GM18519 (cell line): Measurements from ENCODE around the gene ETV5.
A peak's percentile ranks its signal among the peaks of the same experiment; 100 is the strongest.

Source experiments
- ATAC-seq: cut with Tn5 transposase; IDR thresholded peaks from one replicate; pipeline ENCODE4 v1.9.1; 2021; ENCODE audit warnings: mild to moderate bottlenecking, moderate library complexity; ENCODE audit not compliant: unreplicated experiment, low FRiP score

The ETV5 gene

DNA sequence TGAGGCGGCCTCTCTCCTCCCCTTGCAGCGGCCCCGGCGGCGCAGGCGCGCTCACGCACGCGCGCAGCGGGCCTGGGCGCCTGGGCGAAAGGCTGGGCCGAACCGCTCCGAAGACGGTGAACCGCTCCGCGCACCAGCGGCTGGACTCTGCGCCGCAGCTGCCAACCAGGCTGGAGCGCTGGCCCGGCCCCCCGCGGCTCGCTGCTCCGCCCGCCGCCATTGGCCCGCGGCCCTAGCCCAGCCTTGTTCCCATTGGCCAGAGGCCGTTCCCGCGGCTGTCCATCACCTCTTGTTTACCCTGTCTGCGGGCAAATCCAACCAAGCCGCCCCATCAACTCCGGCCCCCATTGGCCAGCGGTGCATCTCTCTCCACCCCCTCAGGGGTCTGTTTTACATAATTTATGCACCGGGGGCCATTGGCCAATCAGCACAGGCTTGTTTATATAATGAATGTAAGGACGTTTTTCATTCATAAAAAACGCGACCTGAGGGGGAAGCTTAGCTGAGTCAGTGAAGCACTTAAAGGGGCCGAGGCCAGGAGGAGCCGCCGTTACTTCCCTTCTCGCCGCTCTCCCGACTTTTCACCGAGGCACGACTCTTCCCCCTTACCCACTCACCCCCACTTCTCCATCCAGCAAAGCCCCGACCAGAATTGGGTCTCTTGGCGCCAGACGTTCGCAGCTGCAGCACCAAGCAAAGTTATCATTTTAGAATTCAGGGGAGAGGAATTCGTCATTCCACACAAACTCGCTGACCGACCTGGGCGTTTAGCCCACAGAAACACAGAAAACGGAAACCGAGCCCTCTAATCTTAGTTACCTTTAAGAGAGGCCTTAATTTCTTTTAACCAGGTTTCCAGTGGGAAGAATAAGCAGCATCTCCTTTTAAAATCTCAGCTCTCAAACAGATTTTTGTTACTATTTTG is at the start of gene ETV5:
Gene ETV5 (minus strand): TSS at position 149 of the 925 bp plus-strand sequence. CDS start 3,221 bp downstream, outside the sequence.
- ATAC-seq = peak; percentile 90

- no peak for ATAC-seq
Observed at GRCh38 chr3:186154641-186155040, 45.8 kb upstream of the ETV5 start.

- peak; percentile 64 for ATAC-seq
Observed at GRCh38 chr3:186152889-186153292, 44.0 kb upstream of the ETV5 start.

- no peak for ATAC-seq
Observed at GRCh38 chr3:186152361-186152798, 43.5 kb upstream of the ETV5 start.

DNA sequence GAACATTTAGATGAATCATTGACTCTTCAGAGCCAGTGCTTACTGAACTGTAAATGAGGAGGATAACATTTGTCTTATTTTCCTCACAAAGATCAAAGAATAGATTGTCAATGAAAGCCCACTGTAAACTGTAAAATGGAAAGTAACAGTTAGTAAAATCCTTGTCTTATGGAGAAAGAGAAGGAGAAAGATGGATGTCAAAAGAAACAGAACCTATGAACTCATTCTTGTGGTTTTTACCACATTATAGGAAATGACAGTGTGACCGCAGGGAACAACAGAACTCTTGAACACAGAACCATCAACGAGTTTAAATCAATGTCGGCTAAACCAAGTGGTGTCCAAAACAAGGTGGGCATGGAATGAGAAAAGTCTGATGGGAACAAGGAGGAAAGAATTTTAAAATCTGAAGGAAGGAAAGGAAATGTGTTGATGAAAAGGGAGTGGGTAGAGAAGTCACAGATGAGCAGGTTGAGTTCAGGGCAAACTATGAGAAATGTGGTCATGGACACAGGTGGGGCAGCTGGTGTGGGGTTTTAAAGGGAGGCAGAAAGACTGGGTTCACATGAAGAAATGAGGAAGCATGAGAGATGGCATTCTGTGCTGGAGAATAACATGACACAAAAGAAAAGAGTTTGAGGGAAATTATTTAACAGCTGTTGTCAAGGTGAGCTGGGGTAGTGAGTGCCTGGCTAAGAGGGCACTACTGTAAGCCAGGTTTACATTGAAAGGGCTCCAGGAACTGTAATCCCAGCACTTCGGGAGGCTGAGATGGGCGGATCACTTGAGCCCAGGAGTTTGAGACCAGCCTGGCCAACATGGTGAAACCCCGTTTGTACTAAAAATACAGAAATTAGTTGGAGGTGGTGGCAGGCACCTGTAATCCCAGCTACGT is 42.4 kb upstream of the ETV5 start:
- no peak for ATAC-seq

DNA sequence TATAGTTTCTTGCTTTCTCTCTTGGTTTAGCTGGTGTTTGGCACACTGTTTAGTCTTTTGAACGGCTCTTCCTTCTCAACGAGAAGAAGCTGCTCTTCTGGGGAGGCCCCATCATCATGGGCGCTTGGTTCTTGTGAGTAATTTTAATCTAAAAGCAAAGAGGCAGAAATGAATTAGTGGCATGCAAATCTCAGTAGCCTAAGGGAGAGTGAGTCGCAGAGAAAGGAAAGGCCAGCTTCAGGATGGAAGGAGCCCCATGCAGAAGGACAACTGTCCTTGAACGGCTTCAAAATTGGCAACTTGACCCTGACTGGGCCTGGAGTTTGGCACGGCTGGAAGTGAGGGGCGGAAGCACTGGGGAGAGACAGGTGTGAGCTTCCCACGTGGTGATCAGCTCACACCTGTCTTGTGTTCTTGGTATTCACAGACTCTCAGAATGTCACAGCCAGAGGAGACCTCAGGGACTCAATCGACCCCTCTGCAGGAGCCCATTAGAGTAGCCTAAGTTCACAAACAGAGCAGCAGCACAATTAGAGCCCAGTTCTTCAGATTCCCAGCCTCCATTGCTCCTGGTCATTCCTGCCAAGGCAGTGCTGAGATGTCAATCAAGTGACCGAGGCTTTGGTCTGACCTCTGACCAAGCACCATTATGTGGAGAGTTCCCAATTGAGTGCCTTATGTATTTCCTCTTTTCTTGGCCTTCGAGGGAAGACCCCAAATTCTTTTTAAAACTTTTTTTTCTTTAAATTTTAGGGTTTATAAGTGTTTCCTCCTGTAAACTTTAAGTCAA is 41.3 kb upstream of the ETV5 start:
- no peak for ATAC-seq

- no peak for ATAC-seq
Observed at GRCh38 chr3:186149319-186149960, 40.6 kb upstream of the ETV5 start.

GRCh38 chr3:186144257-186144656 is 35.4 kb upstream of the ETV5 start:
- ATAC-seq = no peak

DNA sequence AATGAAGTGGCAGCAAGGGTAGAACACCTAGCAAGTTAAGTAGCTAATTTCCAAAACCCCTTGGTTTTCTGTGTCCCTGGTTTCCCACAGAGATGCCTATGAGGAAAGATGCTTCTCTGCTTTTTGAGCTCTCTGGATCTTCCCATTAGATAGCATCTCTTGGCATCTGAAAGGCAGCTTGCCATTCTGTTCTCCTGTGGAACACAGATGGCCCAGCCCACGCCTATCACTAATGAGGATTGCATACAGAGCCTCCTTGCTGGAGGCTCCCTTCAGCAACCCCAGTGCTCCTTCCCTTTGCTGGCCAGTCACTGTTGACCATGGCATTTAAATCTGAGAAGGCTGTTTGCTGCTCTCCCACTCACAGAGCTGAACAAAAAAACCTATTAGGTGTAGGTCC is 34.4 kb upstream of the ETV5 start:
- ATAC-seq = no peak

- no peak for ATAC-seq
Observed at GRCh38 chr3:186142393-186142932, 33.6 kb upstream of the ETV5 start.

DNA sequence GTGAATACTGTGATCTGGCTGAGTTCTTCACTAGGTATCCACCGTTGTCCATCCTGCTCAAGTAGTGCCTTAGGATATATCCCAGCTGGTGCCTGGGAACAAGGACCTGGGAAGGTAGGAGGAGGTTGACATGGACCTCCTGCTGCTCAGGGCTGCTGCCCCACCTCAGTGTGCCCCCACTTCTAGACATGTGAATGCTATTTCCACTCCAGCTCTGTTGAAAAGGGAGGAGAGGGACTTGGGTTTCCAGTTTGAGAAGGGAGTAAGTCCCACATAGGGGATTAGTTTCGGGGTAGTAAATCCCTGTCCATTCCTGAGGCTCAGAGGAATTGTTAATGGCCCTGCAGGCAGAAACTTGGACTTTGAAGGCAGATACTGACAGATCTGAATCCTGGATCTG is 32.9 kb upstream of the ETV5 start:
- no peak for ATAC-seq

GRCh38 chr3:186138272-186138981 is 29.5 kb upstream of the ETV5 start:
- no peak for ATAC-seq

- ATAC-seq = no peak
Observed at GRCh38 chr3:186137051-186137685, 28.3 kb upstream of the ETV5 start.

DNA sequence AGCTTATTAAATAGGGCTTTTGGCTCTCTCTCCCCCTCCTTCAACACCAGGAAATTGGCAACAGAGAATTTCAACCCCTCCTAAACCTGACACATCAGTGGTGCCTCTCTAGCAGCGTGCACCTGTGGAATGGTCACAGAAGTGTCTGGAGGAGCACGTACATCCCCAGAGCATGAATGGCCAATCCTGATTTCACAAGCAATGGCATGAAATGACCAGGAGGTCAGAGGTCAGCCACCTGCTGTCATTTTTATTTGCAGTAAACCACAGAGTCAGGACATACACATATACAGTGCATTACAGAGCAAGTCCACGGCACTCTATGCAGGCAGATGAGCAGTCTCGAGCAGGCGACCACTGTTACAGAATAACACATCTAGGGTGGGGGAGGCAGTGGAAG is 25.1 kb upstream of the ETV5 start:
- no peak for ATAC-seq

DNA sequence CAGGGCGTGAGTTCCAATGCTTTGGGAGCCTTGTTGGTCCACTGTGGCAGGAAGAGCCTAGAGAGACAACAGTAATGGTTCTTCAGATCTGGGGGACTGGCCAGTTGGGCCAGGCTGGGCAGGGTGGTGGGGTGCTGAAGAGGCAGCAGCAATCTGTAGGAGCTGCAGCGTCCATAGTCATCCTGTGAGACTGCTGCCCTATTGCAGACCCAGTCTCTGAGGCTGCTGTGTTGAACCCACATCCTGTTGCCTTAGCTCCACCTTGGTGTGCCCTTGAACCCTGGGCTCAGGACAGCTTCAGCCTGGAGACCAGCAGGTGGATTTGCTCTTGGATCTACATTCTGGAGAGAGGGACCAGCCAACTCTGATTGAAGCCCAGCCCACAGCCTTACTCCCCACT is 23.6 kb upstream of the ETV5 start:
- no peak for ATAC-seq

GRCh38 chr3:186129206-186129605 is 20.3 kb upstream of the ETV5 start:
- no peak for ATAC-seq

DNA sequence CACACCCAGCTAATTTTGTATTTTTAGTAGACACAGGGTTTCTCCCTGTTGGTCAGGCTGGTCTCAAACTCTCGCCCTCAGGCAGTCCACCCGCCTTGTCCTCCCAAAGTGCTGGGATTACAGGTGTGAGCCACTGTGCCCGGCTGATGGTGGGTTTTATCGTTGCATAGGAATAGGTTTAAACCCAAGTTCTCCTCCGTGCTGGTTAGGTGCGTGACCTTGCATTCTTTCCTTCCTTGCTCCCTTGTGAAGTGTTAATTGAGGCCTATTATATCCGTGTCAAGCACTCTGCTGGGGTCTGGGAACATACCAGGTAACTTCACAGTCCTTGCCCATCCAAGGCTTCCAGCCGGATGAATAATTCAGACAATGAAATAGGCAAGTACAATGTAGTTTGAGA is 19.3 kb upstream of the ETV5 start:
- no peak for ATAC-seq

GRCh38 chr3:186127463-186127862 is 18.6 kb upstream of the ETV5 start:
- no peak for ATAC-seq

DNA sequence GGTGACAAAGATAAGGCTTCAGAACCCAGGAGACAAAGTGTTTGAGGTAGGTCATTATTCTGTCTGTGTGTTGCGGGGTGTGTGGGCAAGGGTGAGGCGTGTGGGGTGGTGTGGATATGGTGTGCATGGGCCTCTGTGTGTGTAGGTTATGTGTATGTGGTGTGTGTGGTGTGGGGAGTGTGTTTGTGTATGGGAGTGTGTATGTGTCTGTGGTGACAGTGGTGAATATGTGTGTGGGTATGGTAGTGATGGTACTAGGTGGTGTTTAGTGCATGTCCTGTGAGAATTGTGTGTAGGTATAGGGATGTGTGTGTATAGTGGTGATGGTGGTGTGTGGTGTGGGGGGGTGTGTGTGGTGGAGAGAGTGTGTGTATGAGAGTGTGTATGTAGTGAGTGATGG is 16.2 kb upstream of the ETV5 start:
- ATAC-seq = no peak
